KMS-11 (cell line): ENCODE results near the gene RASSF4.

Experiments used
- H2AFZ ChIP-seq: fragments of 200-600 bp; sonication (generic); 2 replicates; pipeline ENCODE4 v1.6.1; 2016; ENCODE audit warnings: antibody characterized with exemption, mixed run types, low read depth
- H3K27ac ChIP-seq: fragments of 200-600 bp; sonication (generic); 2 replicates; pipeline ENCODE4 v1.6.1; 2016; ENCODE audit warnings: mild to moderate bottlenecking, mixed run types
- H3K27me3 ChIP-seq: fragments of 200-600 bp; sonication (generic); 2 replicates; pipeline ENCODE4 v1.6.1; 2017; ENCODE audit warnings: mild to moderate bottlenecking, low read depth, mixed run types, moderate library complexity; ENCODE audit not compliant: insufficient read depth
- H3K36me3 ChIP-seq: fragments of 200-600 bp; sonication (generic); 2 replicates; pipeline ENCODE4 v1.6.1; 2017; ENCODE audit warnings: mild to moderate bottlenecking, mixed run types; ENCODE audit not compliant: insufficient read depth
- H3K4me1 ChIP-seq: fragments of 200-600 bp; sonication (generic); 2 replicates; pipeline ENCODE4 v1.6.1; 2016; ENCODE audit warnings: mild to moderate bottlenecking, low read depth, mixed run types; ENCODE audit not compliant: poor library complexity, severe bottlenecking
- H3K4me2 ChIP-seq: fragments of 200-600 bp; sonication (generic); 2 replicates; pipeline ENCODE4 v1.7.0; 2016; ENCODE audit warnings: mild to moderate bottlenecking, mixed run types
- H3K4me3 ChIP-seq: fragments of 200-600 bp; sonication (generic); IDR thresholded peaks from 2 replicates; pipeline ENCODE4 v1.6.1; 2017; ENCODE audit warnings: low read depth, low read length, mixed read lengths; ENCODE audit not compliant: insufficient read depth
- H3K79me2 ChIP-seq: fragments of 200-600 bp; sonication (generic); 2 replicates; pipeline ENCODE4 v1.6.1; 2016; ENCODE audit warnings: low read depth, mixed run types; ENCODE audit not compliant: insufficient read depth
- H3K9ac ChIP-seq: fragments of 200-600 bp; sonication (generic); 2 replicates; pipeline ENCODE4 v1.6.1; 2016; ENCODE audit warnings: mild to moderate bottlenecking, mixed run types
- H4K20me1 ChIP-seq: fragments of 200-600 bp; sonication (generic); 2 replicates; pipeline ENCODE4 v1.6.1; 2016; ENCODE audit warnings: mild to moderate bottlenecking, mixed run types; ENCODE audit not compliant: insufficient read depth
- CTCF ChIP-seq: fragments of 200-600 bp; sonication (generic); conservative IDR thresholded peaks from 2 replicates; pipeline ENCODE4 v1.6.1; 2017; ENCODE audit warnings: low read depth, mild to moderate bottlenecking, antibody characterized with exemption, low read length, moderate library complexity, mixed read lengths

The RASSF4 gene

GRCh38 chr10:45001381-45002148 is 42.0 kb downstream of the RASSF4 start:
- Histone ChIP-seq H3K27ac (peak overlapping the region; percentile 81), H3K4me1 (peaks cover 37% of the 10 kb centered on the region), H3K36me3 (no peaks in the 10 kb centered on the region), H3K9ac (peak overlapping the region; percentile 76), H3K4me3 (no peak overlapping the region), H3K27me3 (no peaks in the 10 kb centered on the region), H3K79me2 (peaks cover 21% of the 10 kb centered on the region), H3K4me2 (peak overlapping the region; percentile 78), H4K20me1 (no peaks in the 10 kb centered on the region), H2AFZ (peak overlapping the region; percentile 35)
- TF ChIP-seq CTCF = 0 out of 2 replicates have a peak, but pooled peaks have one; percentile 12

- Histone ChIP-seq H3K4me3 (no peak overlapping the region), H3K4me2 (no peak overlapping the region), H3K4me1 (peaks cover 22% of the 10 kb centered on the region), H3K27me3 (no peaks in the 10 kb centered on the region), H4K20me1 (no peaks in the 10 kb centered on the region), H3K27ac (no peak overlapping the region), H3K9ac (no peak overlapping the region), H3K79me2 (peaks cover 21% of the 10 kb centered on the region), H3K36me3 (no peaks in the 10 kb centered on the region), H2AFZ (no peak overlapping the region)
- no peak for TF ChIP-seq CTCF
Measured at GRCh38 chr10:45003432-45004000, 43.9 kb downstream of the RASSF4 start.

- H4K20me1 ChIP-seq = no peaks in the 10 kb centered on the region
- H3K4me1 ChIP-seq = peaks cover 20% of the 10 kb centered on the region
- no peaks in the 10 kb centered on the region for H3K27me3 ChIP-seq
- H3K4me3 ChIP-seq = no peak overlapping the region
- H3K79me2 ChIP-seq = peaks cover 21% of the 10 kb centered on the region
- TF ChIP-seq CTCF = no peak
- no peak overlapping the region for H3K27ac ChIP-seq
- H2AFZ ChIP-seq = no peak overlapping the region
- no peak overlapping the region for H3K4me2 ChIP-seq
- no peaks in the 10 kb centered on the region for H3K36me3 ChIP-seq
- no peak overlapping the region for H3K9ac ChIP-seq
Measured at GRCh38 chr10:45004661-45005060, 45.1 kb downstream of the RASSF4 start.

- Histone ChIP-seq H3K79me2 (peaks cover 21% of the 10 kb centered on the region), H4K20me1 (no peaks in the 10 kb centered on the region), H3K4me1 (peaks cover 14% of the 10 kb centered on the region), H3K9ac (no peak overlapping the region), H2AFZ (no peak overlapping the region), H3K27me3 (no peaks in the 10 kb centered on the region), H3K27ac (no peak overlapping the region), H3K4me3 (no peak overlapping the region), H3K4me2 (no peak overlapping the region), H3K36me3 (no peaks in the 10 kb centered on the region)
- no peak for TF ChIP-seq CTCF
Measured at GRCh38 chr10:45005284-45005683, 45.7 kb downstream of the RASSF4 start.
